SJCRH30 (cell line): Measurements from ENCODE around the gene HNRNPLL. TPM values are rescaled to one million over a fixed set of nuclear protein-coding genes. Genes with fewer than 3 reads are reported as not detected.
"Not testable (repeated sequence)": the region's sequence is repeated elsewhere in the genome, so short reads cannot be mapped to it uniquely, and the experiment has no call there.

Experiments
- DNase-seq, 2 experiments: peaks; one replicate each; pipeline ENCODE4 v3.0.0-alpha.2; 2015 to 2020
- H3K27ac ChIP-seq: fragments of 250-450 bp; sonication (Bioruptor Pico); 2 replicates; pipeline ENCODE4 v1.5.1; 2020; ENCODE audit warnings: mild to moderate bottlenecking, moderate library complexity
- H3K27me3 ChIP-seq: fragments of 250-450 bp; sonication (Bioruptor Pico); 2 replicates; pipeline ENCODE4 v1.5.1; 2020; ENCODE audit warnings: mild to moderate bottlenecking, moderate library complexity
- H3K36me3 ChIP-seq: fragments of 250-450 bp; sonication (Bioruptor Pico); 2 replicates; pipeline ENCODE4 v1.5.1; 2020; ENCODE audit warnings: mild to moderate bottlenecking, moderate library complexity
- H3K4me1 ChIP-seq: fragments of 250-450 bp; sonication (Bioruptor Pico); 2 replicates; pipeline ENCODE4 v1.5.1; 2020; ENCODE audit warnings: mild to moderate bottlenecking, moderate library complexity
- H3K4me3 ChIP-seq: fragments of 250-450 bp; sonication (Bioruptor Pico); 2 replicates; pipeline ENCODE4 v1.5.1; 2020; ENCODE audit warnings: mild to moderate bottlenecking, moderate library complexity
- H3K9me3 ChIP-seq: fragments of 250-450 bp; sonication (Bioruptor Pico); replicated peaks from 2 replicates; pipeline ENCODE4 v1.5.1; 2020; ENCODE audit warnings: mild to moderate bottlenecking, moderate library complexity
- total RNA-seq: library from RNA; depleted of rRNA; stranded (reverse); fragments of >200 nt; shearing (Covaris generic); gene quantifications from 2 replicates; pipeline ENCODE4 v1.2.3, GENCODE V29; 2014

HNRNPLL gene
- total RNA-seq, 1 experiment from 2014 or later: 65.6 TPM

DNA sequence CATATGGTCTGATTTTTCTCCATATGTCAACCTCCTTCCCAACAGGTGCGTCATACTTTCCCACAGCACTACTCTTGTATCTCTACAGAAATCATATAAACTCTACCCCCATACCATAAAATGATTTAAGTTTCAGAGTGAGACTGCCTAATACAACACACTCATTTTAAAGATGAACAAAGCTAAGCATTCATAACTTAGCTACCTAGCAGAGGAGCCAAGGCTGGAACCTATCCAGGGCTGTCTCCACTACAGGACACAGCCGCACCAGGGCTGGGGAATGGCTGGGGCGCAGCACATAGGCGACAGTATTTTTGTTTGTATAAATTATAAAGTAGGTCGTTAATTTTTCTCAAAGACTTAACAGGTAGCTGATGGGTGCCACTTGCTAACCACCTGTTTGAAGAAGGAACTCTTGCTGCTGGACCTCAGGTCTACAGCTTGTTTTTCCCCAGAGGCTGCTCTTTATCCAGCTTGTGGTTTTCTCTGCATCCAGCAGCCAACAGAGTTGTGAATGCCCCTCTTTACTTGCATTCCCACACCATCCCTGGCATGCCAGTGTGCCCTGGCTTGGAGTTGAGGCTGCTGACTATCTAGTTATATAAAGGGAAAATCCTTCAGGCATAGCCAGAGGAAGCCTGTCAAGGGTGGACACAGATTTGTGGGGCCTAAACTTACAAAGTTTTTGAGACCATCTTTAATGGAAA lies 62.0 kb downstream of the HNRNPLL start:
- no peak overlapping the region for H3K27ac ChIP-seq

GRCh38 chr2:38539086-38539485 lies 63.6 kb downstream of the HNRNPLL start:
- Histone ChIP-seq H3K4me3 (no peak overlapping the region), H3K36me3 (no peaks in the 10 kb centered on the region), H3K27me3 (no peaks in the 10 kb centered on the region; the same call in 1 of the 2 replicates), H3K9me3 (no peaks in the 10 kb centered on the region), H3K4me1 (peaks cover 25% of the 10 kb centered on the region), H3K27ac (no peak overlapping the region)
- no peak for DNase-seq

More for the DNA sequence above, 62.0 kb downstream of the HNRNPLL start:
- Histone ChIP-seq H3K4me3 (no peak overlapping the region), H3K4me1 (peaks cover 25% of the 10 kb centered on the region), H3K27me3 (no peaks in the 10 kb centered on the region), H3K9me3 (no peaks in the 10 kb centered on the region), H3K36me3 (no peaks in the 10 kb centered on the region)
- DNase-seq: peak in 1 of 2 experiments; percentile 54

GRCh38 chr2:38537937-38538525 lies 64.7 kb downstream of the HNRNPLL start:
- Histone ChIP-seq H3K36me3 (no peaks in the 10 kb centered on the region), H3K4me1 (peaks cover 31% of the 10 kb centered on the region), H3K4me3 (no peak overlapping the region), H3K27ac (no peak overlapping the region), H3K27me3 (no peaks in the 10 kb centered on the region; the same call in 1 of the 2 replicates), H3K9me3 (no peaks in the 10 kb centered on the region)
- no peak for DNase-seq

GRCh38 chr2:38537296-38537695 lies 65.4 kb downstream of the HNRNPLL start:
- not testable (repeated sequence) for H3K27ac ChIP-seq, H3K4me3 ChIP-seq, H3K9me3 ChIP-seq, H3K36me3 ChIP-seq, DNase-seq, H3K27me3 ChIP-seq
- peaks cover 23% of the 10 kb centered on the region for H3K4me1 ChIP-seq

- H3K4me1 ChIP-seq: peaks cover 9% of the 10 kb centered on the region
- peak; percentile 46 to 60 for DNase-seq
- H3K36me3 ChIP-seq: no peaks in the 10 kb centered on the region
- no peaks in the 10 kb centered on the region for H3K9me3 ChIP-seq
- no peaks in the 10 kb centered on the region; the same call in 1 of the 2 replicates for H3K27me3 ChIP-seq
- H3K27ac ChIP-seq: no peak overlapping the region
- H3K4me3 ChIP-seq: peak overlapping the region; percentile 12
Observed at GRCh38 chr2:38535744-38536506, 66.8 kb downstream of the HNRNPLL start.

DNA sequence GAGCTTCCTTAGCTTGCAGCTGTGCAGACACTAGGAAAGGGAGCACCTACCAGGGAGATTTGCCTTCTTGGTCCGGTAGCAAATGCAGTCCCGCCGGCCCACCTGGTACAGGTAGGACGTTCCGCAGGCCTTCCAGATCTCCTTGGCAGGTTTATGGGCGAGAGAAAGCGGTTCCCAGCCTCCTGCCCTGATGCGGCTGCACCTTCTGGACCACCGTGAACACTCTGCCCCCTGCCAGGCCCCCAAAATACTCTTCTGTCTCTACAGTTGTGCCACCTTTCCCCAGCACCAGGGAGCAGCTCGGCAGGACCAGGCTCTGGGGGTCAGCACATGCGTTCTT lies 67.4 kb downstream of the HNRNPLL start:
- H3K27ac ChIP-seq: no peak overlapping the region
- H3K27me3 ChIP-seq: no peaks in the 10 kb centered on the region; the same call in 1 of the 2 replicates
- no peaks in the 10 kb centered on the region for H3K36me3 ChIP-seq
- DNase-seq: no peak
- peaks cover 7% of the 10 kb centered on the region for H3K4me1 ChIP-seq
- H3K9me3 ChIP-seq: no peaks in the 10 kb centered on the region
- H3K4me3 ChIP-seq: no peak overlapping the region

GRCh38 chr2:38534746-38535403 lies 67.9 kb downstream of the HNRNPLL start:
- no peak for DNase-seq
- Histone ChIP-seq H3K27ac (no peak overlapping the region), H3K36me3 (no peaks in the 10 kb centered on the region), H3K4me1 (peaks cover 7% of the 10 kb centered on the region), H3K27me3 (no peaks in the 10 kb centered on the region; the same call in 1 of the 2 replicates), H3K9me3 (no peaks in the 10 kb centered on the region), H3K4me3 (no peak overlapping the region)

DNA sequence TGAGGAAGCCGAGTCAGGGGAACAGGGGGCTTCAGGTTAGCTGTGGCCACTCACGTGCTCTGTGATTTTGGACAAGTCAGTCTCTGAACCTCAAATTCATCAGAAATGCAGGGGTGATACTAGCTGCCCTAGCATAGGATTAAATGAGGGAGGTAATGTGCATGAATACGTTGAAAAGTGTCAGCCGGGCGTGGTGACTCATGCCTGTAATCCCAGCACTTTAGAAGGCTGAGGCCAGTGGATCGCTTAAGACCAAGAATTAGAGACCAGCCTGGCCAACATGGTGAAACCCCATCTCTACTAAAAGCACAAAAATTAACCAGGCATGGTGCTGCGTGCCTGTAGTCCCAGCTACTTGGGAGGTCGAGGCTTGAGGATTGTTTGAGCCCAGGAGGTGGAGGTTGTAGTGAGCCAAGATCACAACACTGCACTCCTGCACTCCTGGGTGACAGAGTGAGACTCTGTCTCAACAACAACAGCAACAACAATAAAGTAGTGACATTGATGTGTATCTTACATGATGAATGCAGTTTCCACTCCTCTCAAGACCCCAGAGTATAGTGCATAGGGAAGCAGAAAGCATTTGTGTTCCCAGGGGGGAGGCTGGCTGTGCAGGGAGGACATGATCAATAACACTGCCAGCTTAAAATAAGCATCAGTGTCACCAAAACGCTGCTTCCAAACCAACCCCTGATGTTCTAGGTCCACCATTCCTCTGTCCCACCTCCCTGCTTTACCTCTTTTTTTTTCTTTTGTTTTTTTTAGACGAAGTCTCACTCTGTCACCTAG lies 68.8 kb downstream of the HNRNPLL start:
- Histone ChIP-seq H3K27me3 (no peaks in the 10 kb centered on the region; the same call in 1 of the 2 replicates), H3K4me3 (no peak overlapping the region), H3K36me3 (no peaks in the 10 kb centered on the region), H3K4me1 (peaks cover 7% of the 10 kb centered on the region), H3K27ac (no peak overlapping the region), H3K9me3 (no peaks in the 10 kb centered on the region)
- peak in 1 of 2 experiments; percentile 66 for DNase-seq

DNA sequence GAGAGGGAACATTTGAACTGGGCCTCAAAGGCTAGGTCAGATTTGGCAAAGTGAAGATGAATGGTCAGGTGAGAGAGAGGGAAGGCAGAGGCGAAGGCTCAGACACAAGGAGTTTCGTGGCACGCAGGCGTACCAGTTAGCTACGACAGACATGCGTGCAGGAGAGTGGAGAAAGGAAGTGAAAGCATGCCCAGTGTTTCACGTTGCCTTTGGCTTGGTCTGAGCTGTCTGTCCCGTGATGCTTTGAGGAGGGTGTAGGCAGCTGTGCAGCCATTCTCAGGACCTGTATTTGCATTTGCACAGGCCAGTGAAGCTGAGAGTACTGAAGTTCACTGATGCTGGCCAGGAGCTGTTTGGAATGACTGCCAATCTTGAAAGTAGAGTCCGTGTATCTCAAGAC lies 69.5 kb downstream of the HNRNPLL start:
- H3K36me3 ChIP-seq: no peaks in the 10 kb centered on the region
- no peaks in the 10 kb centered on the region for H3K9me3 ChIP-seq
- no peak overlapping the region for H3K4me3 ChIP-seq
- no peak for DNase-seq
- no peaks in the 10 kb centered on the region; the same call in 1 of the 2 replicates for H3K27me3 ChIP-seq
- peaks cover 7% of the 10 kb centered on the region for H3K4me1 ChIP-seq
- H3K27ac ChIP-seq: no peak overlapping the region

DNA sequence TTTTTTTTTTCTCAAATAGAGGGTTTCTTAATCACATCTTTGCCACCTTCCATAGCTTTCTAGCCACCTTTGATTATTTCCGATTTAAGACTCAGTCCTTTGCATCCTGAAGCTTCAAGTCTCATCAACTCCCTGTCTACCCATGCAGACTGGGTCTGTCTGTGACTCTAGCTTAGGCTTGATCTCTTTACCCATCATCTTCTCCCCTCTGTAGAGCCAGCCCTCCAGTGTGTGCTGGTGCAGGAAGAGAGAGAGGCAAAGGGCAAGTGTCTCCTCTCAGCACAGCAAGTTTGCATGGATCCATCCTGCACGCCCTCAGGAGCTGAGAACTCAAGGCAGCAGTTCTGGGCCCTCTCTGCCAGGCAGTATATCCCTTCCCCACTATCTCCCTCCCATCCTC lies 70.4 kb downstream of the HNRNPLL start:
- no peak for DNase-seq
- Histone ChIP-seq H3K27ac (no peak overlapping the region), H3K36me3 (no peaks in the 10 kb centered on the region), H3K9me3 (no peaks in the 10 kb centered on the region), H3K4me3 (no peak overlapping the region), H3K4me1 (peaks cover 8% of the 10 kb centered on the region), H3K27me3 (no peaks in the 10 kb centered on the region; the same call in 1 of the 2 replicates)

- Histone ChIP-seq H3K27me3 (no peaks in the 10 kb centered on the region; the same call in 1 of the 2 replicates), H3K36me3 (no peaks in the 10 kb centered on the region), H3K9me3 (no peaks in the 10 kb centered on the region), H3K4me3 (no peak overlapping the region), H3K27ac (no peak overlapping the region), H3K4me1 (peaks cover 13% of the 10 kb centered on the region)
- DNase-seq: no peak
Observed at GRCh38 chr2:38529208-38529607, 73.5 kb downstream of the HNRNPLL start.

DNA sequence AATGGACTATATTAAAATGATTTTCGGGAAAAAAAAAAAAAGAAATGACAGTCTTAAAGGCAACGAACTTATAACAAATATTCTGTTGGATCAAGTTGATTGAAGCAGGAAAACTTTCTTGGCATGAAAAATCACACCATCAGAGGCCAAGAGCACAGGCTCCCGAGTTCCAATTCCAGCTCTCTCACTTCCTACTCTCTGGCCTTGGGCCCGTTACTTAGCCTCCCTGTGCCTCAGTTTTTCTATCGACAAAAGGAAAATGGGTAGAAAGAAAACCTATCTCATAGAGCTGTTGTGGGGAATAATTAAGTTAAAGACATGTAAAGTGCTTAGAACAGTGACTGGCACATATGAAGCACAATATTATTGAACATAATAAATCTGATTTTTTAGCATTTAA lies 74.2 kb downstream of the HNRNPLL start:
- DNase-seq: no peak
- H3K36me3 ChIP-seq: no peaks in the 10 kb centered on the region
- H3K4me3 ChIP-seq: peak overlapping the region; percentile 44
- no peaks in the 10 kb centered on the region for H3K9me3 ChIP-seq
- no peaks in the 10 kb centered on the region for H3K27me3 ChIP-seq
- H3K4me1 ChIP-seq: peaks cover 12% of the 10 kb centered on the region
- H3K27ac ChIP-seq: no peak overlapping the region

- Histone ChIP-seq H3K4me3 (peak overlapping the region; percentile 44), H3K36me3 (no peaks in the 10 kb centered on the region), H3K27ac (no peak overlapping the region), H3K27me3 (no peaks in the 10 kb centered on the region), H3K9me3 (no peaks in the 10 kb centered on the region), H3K4me1 (peaks cover 16% of the 10 kb centered on the region)
- peak; percentile 79 to 89 for DNase-seq
Observed at GRCh38 chr2:38528008-38528442, 74.7 kb downstream of the HNRNPLL start.
